Lower lobe of right lung (tissue), 2 donors: ENCODE data around the gene NRCAM. TPM values are rescaled to one million over a fixed set of nuclear protein-coding genes. Genes with fewer than 3 reads are reported as not detected.

Experiments used
- ATAC-seq, 2 donors: fragments of 200-7000 bp; cut with Tn5 transposase; one replicate each; pipeline ENCODE4 v1.9.1; 2020 to 2022; ENCODE audit warnings: mild to moderate bottlenecking in 2 of 2, moderate library complexity in 2 of 2
- DNase-seq: peaks from one replicate; pipeline ENCODE4 v3.0.0-alpha.2; 2020
- H3K27ac ChIP-seq: fragments of 200-600 bp; one replicate; pipeline ENCODE4 v1.8.0; 2022
- H3K27me3 ChIP-seq: fragments of 200-600 bp; one replicate; pipeline ENCODE4 v1.8.0; 2022; ENCODE audit warnings: low read depth
- H3K36me3 ChIP-seq: fragments of 200-600 bp; one replicate; pipeline ENCODE4 v1.8.0; 2022; ENCODE audit warnings: mild to moderate bottlenecking
- H3K4me1 ChIP-seq: fragments of 200-600 bp; one replicate; pipeline ENCODE4 v1.8.0; 2022
- H3K4me3 ChIP-seq: fragments of 200-600 bp; one replicate; pipeline ENCODE4 v1.8.0; 2022; ENCODE audit warnings: mild to moderate bottlenecking
- H3K9me3 ChIP-seq: fragments of 200-600 bp; one replicate; pipeline ENCODE4 v1.8.0; 2022
- CTCF ChIP-seq: fragments of 200-600 bp; IDR thresholded peaks from one replicate; pipeline ENCODE4 v1.8.0; 2022; ENCODE audit warnings: antibody characterized with exemption, mild to moderate bottlenecking
- intact Hi-C: fragments of 100-400 bp; cut with DNase I; formaldehyde crosslinking; loops from one replicate; pipeline ENCODE4 v1.11.0; 2022
- total RNA-seq: library from RNA; stranded (reverse); fragmentation: NEBNext Ultra II Directional; extraction: Animal tissue kit (Norgen Biotek cat#: 25700); gene quantifications from one replicate; pipeline ENCODE4 v1.2.1, GENCODE V29; 2021
- donor health status: DM: no; HTN: yes; CAD: no; lungs with severe emphysema.

Gene NRCAM
- total RNA-seq, 1 donor from 2014 or later = 2.6 TPM

GRCh38 chr7:108316708-108317107, 139.5 kb downstream of the NRCAM start:
- H3K9me3 ChIP-seq = no peaks in the 10 kb centered on the region
- no peaks in the 10 kb centered on the region for H3K27me3 ChIP-seq
- no peak for ATAC-seq
- intact Hi-C loops = no loop called here
- no peak overlapping the region for H3K4me3 ChIP-seq
- H3K36me3 ChIP-seq = no peaks in the 10 kb centered on the region
- DNase-seq = no peak
- H3K4me1 ChIP-seq = no peaks in the 10 kb centered on the region
- H3K27ac ChIP-seq = no peak overlapping the region
- no peak for TF ChIP-seq CTCF

GRCh38 chr7:108314551-108314950, 141.7 kb downstream of the NRCAM start:
- DNase-seq (no peak), ATAC-seq (no peak)
- Histone ChIP-seq H3K9me3 (no peaks in the 10 kb centered on the region), H3K27ac (no peak overlapping the region), H3K4me1 (no peaks in the 10 kb centered on the region), H3K36me3 (no peaks in the 10 kb centered on the region), H3K4me3 (no peak overlapping the region), H3K27me3 (no peaks in the 10 kb centered on the region)
- TF ChIP-seq CTCF = no peak
- intact Hi-C loops = no loop called here

DNA sequence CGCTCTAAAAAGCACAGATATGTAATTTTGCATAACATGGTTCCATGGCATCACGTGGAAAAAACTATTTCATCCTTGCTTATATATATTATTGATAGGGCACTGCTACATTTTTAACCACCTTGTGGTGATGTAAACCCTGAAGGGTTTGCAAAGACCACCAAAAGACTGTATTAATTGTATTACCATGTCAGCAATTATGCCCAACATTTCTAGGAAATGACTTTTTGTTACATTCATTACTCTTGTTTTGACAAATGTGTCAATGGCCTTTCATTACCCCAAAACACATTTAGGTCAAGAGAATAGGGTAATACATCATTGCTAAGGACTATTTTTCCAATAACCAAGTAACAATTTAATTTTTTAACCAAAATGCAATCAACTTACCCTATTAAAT, 142.2 kb downstream of the NRCAM start:
- no peak overlapping the region for H3K27ac ChIP-seq
- H3K4me1 ChIP-seq = no peaks in the 10 kb centered on the region
- intact Hi-C loops = no loop called here
- no peaks in the 10 kb centered on the region for H3K36me3 ChIP-seq
- no peak overlapping the region for H3K4me3 ChIP-seq
- no peaks in the 10 kb centered on the region for H3K9me3 ChIP-seq
- no peaks in the 10 kb centered on the region for H3K27me3 ChIP-seq
- no peak for DNase-seq
- no peak for ATAC-seq
- no peak for TF ChIP-seq CTCF

GRCh38 chr7:108313086-108313485, 143.2 kb downstream of the NRCAM start:
- H3K4me3 ChIP-seq = no peak overlapping the region
- no peaks in the 10 kb centered on the region for H3K27me3 ChIP-seq
- H3K36me3 ChIP-seq = no peaks in the 10 kb centered on the region
- intact Hi-C loops = no loop called here
- ATAC-seq = no peak
- no peak for DNase-seq
- no peaks in the 10 kb centered on the region for H3K9me3 ChIP-seq
- TF ChIP-seq CTCF = no peak
- H3K4me1 ChIP-seq = no peaks in the 10 kb centered on the region
- H3K27ac ChIP-seq = no peak overlapping the region

- TF ChIP-seq CTCF = no peak
- H3K27me3 ChIP-seq = no peaks in the 10 kb centered on the region
- H3K27ac ChIP-seq = no peak overlapping the region
- no peak for DNase-seq
- H3K36me3 ChIP-seq = no peaks in the 10 kb centered on the region
- intact Hi-C loops = no loop called here
- no peaks in the 10 kb centered on the region for H3K4me1 ChIP-seq
- no peak for ATAC-seq
- no peaks in the 10 kb centered on the region for H3K9me3 ChIP-seq
- H3K4me3 ChIP-seq = no peak overlapping the region
These were observed 144.6 kb downstream of the NRCAM start for GRCh38 chr7:108311446-108312168.
